HEK293 (cell line): Measurements from ENCODE around the gene DR1.
"Not testable (repeated sequence)": the region's sequence is repeated elsewhere in the genome, so short reads cannot be mapped to it uniquely, and the experiment has no call there.

Source experiments
- CTCF ChIA-PET: fragments of 350-600 bp; formaldehyde crosslinking; extraction: SDS; loops from one replicate; lab custom pipeline; 2021; ENCODE audit warnings: antibody characterized with exemption; lab: Yijun Ruan, JAX
- POLR2A ChIA-PET: fragments of 300-600 bp; formaldehyde crosslinking; extraction: SDS; loops from one replicate; lab custom pipeline; 2020; ENCODE audit warnings: antibody characterized with exemption, inconsistent platforms; lab: Yijun Ruan, JAX
- H3K27ac ChIP-seq: fragments of 200-500 bp; sonication (Bioruptor generic); 2 replicates; pipeline ENCODE4 v1.5.1; 2014; ENCODE audit warnings: low read depth, low read length, control low read depth, inconsistent platforms; ENCODE audit errors: extremely low read depth
- H3K36me3 ChIP-seq, 2 experiments: fragments of 200-500 bp in 1 of 2; sonication (Bioruptor generic) in 1 of 2; 1 replicate in 1 of 2; 2 replicates in 1 of 2; pipeline ENCODE4 v1.5.1; 2014 to 2017; ENCODE audit warnings: inconsistent platforms in 2 of 2, low read length in 2 of 2; ENCODE audit not compliant: control insufficient read depth in 2 of 2, insufficient read depth in 1 of 2
- H3K4me1 ChIP-seq: fragments of 200-500 bp; sonication (Bioruptor generic); 2 replicates; pipeline ENCODE4 v1.5.1; 2014; ENCODE audit warnings: mild to moderate bottlenecking, low read length, inconsistent platforms; ENCODE audit not compliant: control insufficient read depth, insufficient read depth
- H3K4me3 ChIP-seq: 2 replicates; pipeline ENCODE4 v1.5.1; 2011; ENCODE audit warnings: low read depth, mild to moderate bottlenecking, control low read depth, low read length, moderate library complexity
- H3K9me3 ChIP-seq: fragments of 200-500 bp; sonication (Bioruptor generic); 2 replicates; pipeline ENCODE4 v1.5.1; 2014; ENCODE audit warnings: low read depth, low read length, inconsistent platforms; ENCODE audit not compliant: control insufficient read depth, insufficient read depth
- GLIS1 ChIP-seq: fragments of 450-650 bp; formaldehyde crosslinking; IDR thresholded peaks from 2 replicates; pipeline ENCODE4 v1.5.1; 2016; ENCODE audit warnings: missing biosample characterization, missing genetic modification characterization
- KLF1 ChIP-seq: fragments of 450-650 bp; formaldehyde crosslinking; IDR thresholded peaks from 2 replicates; pipeline ENCODE4 v1.5.1; 2016; ENCODE audit warnings: missing biosample characterization, missing genetic modification characterization
- MZF1 ChIP-seq: fragments of 450-650 bp; formaldehyde crosslinking; IDR thresholded peaks from 2 replicates; pipeline ENCODE4 v1.5.1; 2017; ENCODE audit warnings: missing biosample characterization, missing genetic modification characterization, borderline replicate concordance
- PRDM6 ChIP-seq: fragments of 450-650 bp; formaldehyde crosslinking; IDR thresholded peaks from 2 replicates; pipeline ENCODE4 v1.5.1; 2017; ENCODE audit warnings: missing biosample characterization, missing genetic modification characterization
- TRIM28 ChIP-seq: IDR thresholded peaks from 2 replicates; pipeline ENCODE4 v1.6.1; 2011; ENCODE audit warnings: low read length, control low read depth, borderline replicate concordance
- TSHZ1 ChIP-seq: fragments of 450-650 bp; formaldehyde crosslinking; IDR thresholded peaks from 2 replicates; pipeline ENCODE4 v1.5.1; 2016; ENCODE audit warnings: missing biosample characterization, missing genetic modification characterization, borderline replicate concordance
- YY2 ChIP-seq: fragments of 450-650 bp; formaldehyde crosslinking; IDR thresholded peaks from 2 replicates; pipeline ENCODE4 v1.5.1; 2016; ENCODE audit warnings: missing biosample characterization, missing genetic modification characterization
- ZBTB17 ChIP-seq: fragments of 450-650 bp; formaldehyde crosslinking; IDR thresholded peaks from 2 replicates; pipeline ENCODE4 v1.5.1; 2016; ENCODE audit warnings: missing biosample characterization, missing genetic modification characterization
- ZNF133 ChIP-seq: fragments of 450-650 bp; formaldehyde crosslinking; IDR thresholded peaks from 2 replicates; pipeline ENCODE4 v1.5.1; 2016; ENCODE audit warnings: missing biosample characterization, missing genetic modification characterization
- ZNF184 ChIP-seq: fragments of 450-650 bp; IDR thresholded peaks from 2 replicates; pipeline ENCODE4 v1.5.1; 2018; ENCODE audit warnings: missing biosample characterization, mild to moderate bottlenecking, missing genetic modification characterization
- ZNF362 ChIP-seq: fragments of 450-650 bp; formaldehyde crosslinking; IDR thresholded peaks from 2 replicates; pipeline ENCODE4 v1.5.1; 2016; ENCODE audit warnings: missing biosample characterization, missing genetic modification characterization
- ZNF416 ChIP-seq: fragments of 450-650 bp; formaldehyde crosslinking; IDR thresholded peaks from 2 replicates; pipeline ENCODE4 v1.5.1; 2016; ENCODE audit warnings: missing biosample characterization, missing genetic modification characterization
- ZNF544 ChIP-seq: fragments of 450-650 bp; formaldehyde crosslinking; IDR thresholded peaks from 2 replicates; pipeline ENCODE4 v1.5.0; 2017; ENCODE audit warnings: missing biosample characterization, missing genetic modification characterization
- ZNF561 ChIP-seq: fragments of 450-650 bp; IDR thresholded peaks from 2 replicates; pipeline ENCODE4 v1.5.1; 2018; ENCODE audit warnings: missing biosample characterization, missing genetic modification characterization, borderline replicate concordance
- ZNF629 ChIP-seq: fragments of 450-650 bp; formaldehyde crosslinking; IDR thresholded peaks from 2 replicates; pipeline ENCODE4 v1.5.1; 2017; ENCODE audit warnings: missing biosample characterization, missing genetic modification characterization
- ZNF660 ChIP-seq: fragments of 450-650 bp; IDR thresholded peaks from 2 replicates; pipeline ENCODE4 v1.5.1; 2018; ENCODE audit warnings: missing biosample characterization, mild to moderate bottlenecking, missing genetic modification characterization
- ZSCAN4 ChIP-seq: fragments of 450-650 bp; formaldehyde crosslinking; IDR thresholded peaks from 2 replicates; pipeline ENCODE4 v1.5.1; 2017; ENCODE audit warnings: missing biosample characterization, missing genetic modification characterization

Gene DR1

GRCh38 chr1:93350322-93350721 lies 4.6 kb downstream of the DR1 start:
- ChIA-PET CTCF (no interaction called here), POLR2A (no interaction called here)
- Histone ChIP-seq H3K4me1 (peaks cover 7% of the 10 kb centered on the region; the same call in 1 of the 2 replicates), H3K9me3 (no peaks in the 10 kb centered on the region), H3K27ac (no peak overlapping the region), H3K4me3 (peak overlapping the region; percentile 17), H3K36me3 (peaks cover 16 to 20% of the 10 kb centered on the region in 2 experiments)
- TF ChIP-seq ZNF133 (tag by site-specific recombination) (no peak), PRDM6 (peak; percentile 87), KLF1 (no peak)

- POLR2A ChIA-PET = interaction anchor here (0.6 kb wide), 1 partner anchor 493 kb away, joined by 4 read pairs; no protein-coding TSS in a partner anchor
- peaks cover 16 to 25% of the 10 kb centered on the region in 2 experiments for H3K36me3 ChIP-seq
- peaks cover 7% of the 10 kb centered on the region; the same call in 1 of the 2 replicates for H3K4me1 ChIP-seq
- H3K4me3 ChIP-seq = no peak overlapping the region
- no peak for TF ChIP-seq ZNF544 (tag by site-specific recombination)
- no peak overlapping the region for H3K27ac ChIP-seq
- no peaks in the 10 kb centered on the region for H3K9me3 ChIP-seq
- CTCF ChIA-PET = interaction anchor here (2.0 kb wide), 1 partner anchor 47 kb away, joined by 7 read pairs; no protein-coding TSS in a partner anchor
Measured at GRCh38 chr1:93350875-93351274, 5.2 kb downstream of the DR1 start.

GRCh38 chr1:93351346-93351745 lies 5.6 kb downstream of the DR1 start:
- TF ChIP-seq ZBTB17 (tag by site-specific recombination) (peak; percentile 56; the same call in 1 of the 2 replicates), ZNF362 (tag by site-specific recombination) (peak; percentile 82), MZF1 (tag by site-specific recombination) (peak; percentile 23; the same call in 1 of the 2 replicates), GLIS1 (tag by site-specific recombination) (peak; percentile 68)
- not testable (repeated sequence) for H3K9me3 ChIP-seq, H3K27ac ChIP-seq, H3K4me1 ChIP-seq, H3K4me3 ChIP-seq
- ChIA-PET POLR2A (interaction anchor here (0.6 kb wide), 1 partner anchor 492 kb away, joined by 4 read pairs; no protein-coding TSS in a partner anchor), CTCF (interaction anchor here (1.3 to 2.0 kb wide), 2 partner anchors 12 to 47 kb away, joined by 3 to 7 read pairs; no protein-coding TSS in a partner anchor)
- peaks cover 20 to 30% of the 10 kb centered on the region in 2 experiments for H3K36me3 ChIP-seq

- Histone ChIP-seq H3K4me1 (peaks cover 7% of the 10 kb centered on the region; the same call in 1 of the 2 replicates), H3K9me3 (no peaks in the 10 kb centered on the region), H3K36me3 (peaks cover 27 to 40% of the 10 kb centered on the region in 2 experiments), H3K4me3 (no peak overlapping the region), H3K27ac (no peak overlapping the region)
- TF ChIP-seq YY2 (tag by site-specific recombination) (no peak), ZNF416 (tag by site-specific recombination) (no peak), TSHZ1 (peak; percentile 18; the same call in 1 of the 2 replicates), ZNF561 (tag by site-specific recombination) (no peak), ZNF544 (tag by site-specific recombination) (no peak), PRDM6 (peak; percentile 85), ZNF629 (tag by site-specific recombination) (0 out of 2 replicates have a peak, but pooled peaks have one; percentile 8), TRIM28 (no peak), ZNF660 (tag by site-specific recombination) (no peak), ZSCAN4 (tag by site-specific recombination) (no peak), ZNF184 (tag by site-specific recombination) (no peak)
- ChIA-PET CTCF (interaction anchor here (0.6 to 2.0 kb wide), 3 partner anchors 13 to 75 kb away, joined by 3 to 7 read pairs (median 3); no protein-coding TSS in a partner anchor), POLR2A (no interaction called here)
Measured at GRCh38 chr1:93352376-93352775, 6.7 kb downstream of the DR1 start.
